ENCODE measurements around the gene HLA-DQB2.

HLA-DQB2 gene

DNA sequence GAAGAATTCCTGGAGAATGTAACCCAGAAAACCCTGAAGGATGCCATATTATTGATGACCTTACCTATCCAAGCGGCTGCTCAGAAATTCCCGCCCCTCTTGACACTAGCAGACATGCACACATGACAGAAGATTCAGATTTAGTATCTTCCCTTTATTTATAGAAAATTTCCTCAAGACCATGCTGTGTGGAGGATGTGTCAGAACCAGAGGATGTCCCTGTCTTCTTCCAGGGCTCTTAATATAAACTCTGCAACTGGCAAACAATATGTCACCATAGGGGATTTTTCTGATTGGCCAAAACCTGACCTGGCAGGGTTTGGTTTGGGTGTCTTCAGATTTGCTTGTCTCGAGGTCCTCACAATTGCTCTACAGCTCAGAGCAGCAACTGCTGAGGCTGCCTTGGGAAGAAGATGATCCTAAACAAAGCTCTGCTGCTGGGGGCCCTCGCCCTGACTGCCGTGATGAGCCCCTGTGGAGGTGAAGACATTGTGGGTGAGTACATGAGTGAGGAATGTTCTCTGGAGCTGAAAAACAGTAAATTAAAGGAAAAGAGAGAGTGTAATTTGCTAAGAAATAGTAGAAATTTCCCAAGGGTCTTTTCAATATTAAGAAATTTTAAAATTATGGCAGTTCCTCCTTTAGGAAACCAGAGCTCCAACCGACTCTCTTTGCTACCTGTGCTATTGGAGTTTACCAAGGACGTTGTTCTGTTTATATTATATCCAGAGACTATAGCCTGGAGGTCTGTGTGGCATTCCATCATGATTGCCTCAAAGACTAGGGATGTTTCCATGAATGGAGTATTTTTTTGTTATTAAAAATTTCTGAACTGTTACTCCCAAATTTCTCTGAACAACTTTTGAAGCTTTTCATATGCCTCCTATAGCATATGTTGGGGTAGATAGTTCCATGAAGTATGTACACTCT is 22.0 kb downstream of the HLA-DQB2 start, which contains the start of gene HLA-DQA2:
TSS of gene HLA-DQA2 (plus strand) at position 361 of the 930 bp plus-strand sequence. CDS start at position 414, 53 bp downstream.
- Histone ChIP-seq H3K27ac (no peak within 1 kb of the TSS), H3K9ac (ENCODE audit: insufficient read length) (no peak within 1 kb of the TSS)
- TF ChIP-seq FOXP2 (optimal IDR thresholded peaks at IDR 0.05; ENCODE audit: control extremely low read depth, extremely low read length, insufficient read depth) = no peak
- no peak for TF ChIP-seq EZH2 (IDR thresholded peaks at IDR 0.05)
- TF ChIP-seq POLR2AphosphoS5 (IDR thresholded peaks at IDR 0.05; ENCODE audit: borderline replicate concordance, low read depth, low read length) = no peak

GRCh38 chr6:32738126-32738525 is 25.2 kb downstream of the HLA-DQB2 start:
- Histone ChIP-seq H3K27ac (no peak overlapping the region), H3K36me3 (ENCODE audit: insufficient read depth, low read length) (no peaks in the 10 kb centered on the region), H3K9ac (ENCODE audit: insufficient read length) (no peak overlapping the region), H3K9me3 (ENCODE audit: low read depth, low read length) (no peaks in the 10 kb centered on the region), H3K4me3 (no peak overlapping the region)
- DNase-seq (ENCODE audit: low read depth, low spot score) = no peak
- TF ChIP-seq EZH2 (IDR thresholded peaks at IDR 0.05) = no peak
- TF ChIP-seq FOXP2 (optimal IDR thresholded peaks at IDR 0.05; ENCODE audit: control extremely low read depth, extremely low read length, insufficient read depth) = no peak
- no peak for TF ChIP-seq POLR2AphosphoS5 (IDR thresholded peaks at IDR 0.05; ENCODE audit: borderline replicate concordance, low read depth, low read length)

More for the DNA sequence above, 22.0 kb downstream of the HLA-DQB2 start, which contains the start of gene HLA-DQA2:
- DNase-seq (ENCODE audit: low read depth, low spot score) = no peak
- Histone ChIP-seq H3K4me3 (no peak within 1 kb of the TSS), H3K36me3 (ENCODE audit: insufficient read depth, low read length) (no peaks in the 10 kb centered on the region), H3K9me3 (ENCODE audit: low read depth, low read length) (no peaks in the 10 kb centered on the region)

GRCh38 chr6:32718879-32719278 is 44.5 kb downstream of the HLA-DQB2 start:
- TF ChIP-seq EZH2 (IDR thresholded peaks at IDR 0.05) (no peak), POLR2AphosphoS5 (IDR thresholded peaks at IDR 0.05; ENCODE audit: borderline replicate concordance, low read depth, low read length) (no peak), FOXP2 (optimal IDR thresholded peaks at IDR 0.05; ENCODE audit: control extremely low read depth, extremely low read length, insufficient read depth) (no peak)
- no peak overlapping the region for H3K9ac ChIP-seq (ENCODE audit: insufficient read length)
- no peak overlapping the region for H3K27ac ChIP-seq
- H3K9me3 ChIP-seq (ENCODE audit: low read depth, low read length) = no peaks in the 10 kb centered on the region
- DNase-seq (ENCODE audit: low read depth, low spot score) = no peak
- no peaks in the 10 kb centered on the region for H3K36me3 ChIP-seq (ENCODE audit: insufficient read depth, low read length)
- H3K4me3 ChIP-seq = no peak overlapping the region

DNA sequence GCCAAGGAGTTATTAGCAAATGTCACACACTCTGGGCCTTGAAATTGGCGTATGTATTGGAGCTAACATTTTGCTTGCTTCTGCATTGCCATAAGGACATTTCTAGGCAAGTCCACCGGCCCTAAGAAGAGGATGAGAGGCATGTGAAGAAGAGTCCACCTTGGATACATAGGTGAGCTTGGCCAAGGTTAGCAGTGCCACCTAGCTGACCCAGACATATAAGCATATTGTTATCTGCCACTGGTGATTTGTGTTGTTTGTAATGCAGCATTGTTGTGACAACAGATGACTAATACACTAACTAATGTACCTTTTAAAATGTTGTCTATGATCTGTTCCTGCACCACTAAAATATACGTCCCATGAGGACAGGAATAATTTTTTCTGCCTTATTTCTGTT is 46.9 kb downstream of the HLA-DQB2 start:
- DNase-seq (ENCODE audit: low read depth, low spot score) = no peak
- TF ChIP-seq POLR2AphosphoS5 (IDR thresholded peaks at IDR 0.05; ENCODE audit: borderline replicate concordance, low read depth, low read length) = no peak
- no peak for TF ChIP-seq EZH2 (IDR thresholded peaks at IDR 0.05)
- TF ChIP-seq FOXP2 (optimal IDR thresholded peaks at IDR 0.05; ENCODE audit: control extremely low read depth, extremely low read length, insufficient read depth) = no peak
- no peaks in the 10 kb centered on the region for H3K36me3 ChIP-seq (ENCODE audit: insufficient read depth, low read length)

GRCh38 chr6:32713241-32713640 is 50.1 kb downstream of the HLA-DQB2 start:
- TF ChIP-seq FOXP2 (optimal IDR thresholded peaks at IDR 0.05; ENCODE audit: control extremely low read depth, extremely low read length, insufficient read depth) (no peak), EZH2 (IDR thresholded peaks at IDR 0.05) (no peak), POLR2AphosphoS5 (IDR thresholded peaks at IDR 0.05; ENCODE audit: borderline replicate concordance, low read depth, low read length) (no peak)
- no peak overlapping the region for H3K9ac ChIP-seq (ENCODE audit: insufficient read length)
- no peak overlapping the region for H3K27ac ChIP-seq
- no peak for DNase-seq (ENCODE audit: low read depth, low spot score)
- no peak overlapping the region for H3K4me3 ChIP-seq
- no peaks in the 10 kb centered on the region for H3K9me3 ChIP-seq (ENCODE audit: low read depth, low read length)
- no peaks in the 10 kb centered on the region for H3K36me3 ChIP-seq (ENCODE audit: insufficient read depth, low read length)

More for the DNA sequence above, 46.9 kb downstream of the HLA-DQB2 start:
- no peak overlapping the region for H3K4me3 ChIP-seq
- no peaks in the 10 kb centered on the region for H3K9me3 ChIP-seq (ENCODE audit: low read depth, low read length)
- H3K9ac ChIP-seq (ENCODE audit: insufficient read length) = no peak overlapping the region
- H3K27ac ChIP-seq = no peak overlapping the region

GRCh38 chr6:32709625-32710024 is 53.7 kb downstream of the HLA-DQB2 start:
- no peaks in the 10 kb centered on the region for H3K9me3 ChIP-seq (ENCODE audit: low read depth, low read length)
- H3K27ac ChIP-seq = no peak overlapping the region
- H3K4me3 ChIP-seq = no peak overlapping the region
- H3K36me3 ChIP-seq (ENCODE audit: insufficient read depth, low read length) = no peaks in the 10 kb centered on the region
- DNase-seq (ENCODE audit: low read depth, low spot score) = no peak
- H3K9ac ChIP-seq (ENCODE audit: insufficient read length) = no peak overlapping the region
- no peak for TF ChIP-seq FOXP2 (optimal IDR thresholded peaks at IDR 0.05; ENCODE audit: control extremely low read depth, extremely low read length, insufficient read depth)
- no peak for TF ChIP-seq EZH2 (IDR thresholded peaks at IDR 0.05)
- TF ChIP-seq POLR2AphosphoS5 (IDR thresholded peaks at IDR 0.05; ENCODE audit: borderline replicate concordance, low read depth, low read length) = no peak

Data from SK-N-MC (cell line).